Epithelial cell of proximal tubule (primary cell): Measurements from ENCODE around the gene GALNTL6. TPM values are rescaled to one million over a fixed set of nuclear protein-coding genes. Genes with fewer than 3 reads are reported as not detected.

ENCODE experiments used
- DNase-seq: peaks from one replicate; pipeline ENCODE4 v3.0.0-alpha.2; 2011; ENCODE audit warnings: low read depth
- H3K4me3 ChIP-seq: 2 replicates; pipeline ENCODE4 v1.5.1; 2011; ENCODE audit warnings: low read depth, mild to moderate bottlenecking, low read length
- total RNA-seq: library from RNA; depleted of rRNA; stranded (reverse); fragments of >200 nt; gene quantifications from 2 replicates; pipeline ENCODE4 v1.2.3, GENCODE V29; 2015
- TF ChIP-seq, protein P1 (sequence below): conservative IDR thresholded peaks from 2 replicates; pipeline ENCODE4 v1.5.1; 2012; ENCODE audit warnings: low read depth, mild to moderate bottlenecking, low read length

GALNTL6 gene
- total RNA-seq, 1 donor from 2014 or later, result not detected

DNA sequence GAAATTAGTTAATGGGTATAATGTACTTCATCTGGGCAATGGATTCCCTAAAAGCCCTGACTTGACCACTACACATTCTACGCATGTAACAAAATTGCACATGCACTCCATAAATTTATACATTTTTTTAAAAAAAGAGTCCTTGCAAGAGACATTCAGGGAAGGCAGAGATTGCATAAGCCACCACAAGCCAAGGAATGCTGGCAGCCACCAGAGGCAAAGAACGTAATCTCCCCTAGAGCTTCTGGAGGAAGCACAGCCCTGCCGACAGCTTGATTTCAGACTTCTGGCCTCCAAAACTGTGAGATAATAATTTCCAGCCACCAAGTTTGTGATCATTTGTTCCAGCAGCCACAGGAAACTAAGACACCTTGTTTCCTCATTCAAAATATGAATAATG, 1169.8 kb downstream of the GALNTL6 start:
- DNase-seq, result no peak
- TF ChIP-seq, protein P1, sequence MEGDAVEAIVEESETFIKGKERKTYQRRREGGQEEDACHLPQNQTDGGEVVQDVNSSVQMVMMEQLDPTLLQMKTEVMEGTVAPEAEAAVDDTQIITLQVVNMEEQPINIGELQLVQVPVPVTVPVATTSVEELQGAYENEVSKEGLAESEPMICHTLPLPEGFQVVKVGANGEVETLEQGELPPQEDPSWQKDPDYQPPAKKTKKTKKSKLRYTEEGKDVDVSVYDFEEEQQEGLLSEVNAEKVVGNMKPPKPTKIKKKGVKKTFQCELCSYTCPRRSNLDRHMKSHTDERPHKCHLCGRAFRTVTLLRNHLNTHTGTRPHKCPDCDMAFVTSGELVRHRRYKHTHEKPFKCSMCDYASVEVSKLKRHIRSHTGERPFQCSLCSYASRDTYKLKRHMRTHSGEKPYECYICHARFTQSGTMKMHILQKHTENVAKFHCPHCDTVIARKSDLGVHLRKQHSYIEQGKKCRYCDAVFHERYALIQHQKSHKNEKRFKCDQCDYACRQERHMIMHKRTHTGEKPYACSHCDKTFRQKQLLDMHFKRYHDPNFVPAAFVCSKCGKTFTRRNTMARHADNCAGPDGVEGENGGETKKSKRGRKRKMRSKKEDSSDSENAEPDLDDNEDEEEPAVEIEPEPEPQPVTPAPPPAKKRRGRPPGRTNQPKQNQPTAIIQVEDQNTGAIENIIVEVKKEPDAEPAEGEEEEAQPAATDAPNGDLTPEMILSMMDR, result no peak
- no peak overlapping the region for H3K4me3 ChIP-seq

- TF ChIP-seq, protein P1, result no peak
- no peak for DNase-seq
- no peak overlapping the region for H3K4me3 ChIP-seq
These were observed 1170.4 kb downstream of the GALNTL6 start for GRCh38 chr4:172983631-172984030.

- no peak for DNase-seq
- TF ChIP-seq, protein P1, result no peak
- H3K4me3 ChIP-seq, result no peak overlapping the region
These were observed 1172.3 kb downstream of the GALNTL6 start for GRCh38 chr4:172985552-172985951.

- H3K4me3 ChIP-seq, result no peak overlapping the region
- DNase-seq, result no peak
- TF ChIP-seq, protein P1, result no peak
These were observed 1172.9 kb downstream of the GALNTL6 start for GRCh38 chr4:172986114-172986513.

GRCh38 chr4:172989984-172990820, 1177.0 kb downstream of the GALNTL6 start:
- H3K4me3 ChIP-seq, result no peak overlapping the region
- DNase-seq, result no peak
- TF ChIP-seq, protein P1, result no peak

DNA sequence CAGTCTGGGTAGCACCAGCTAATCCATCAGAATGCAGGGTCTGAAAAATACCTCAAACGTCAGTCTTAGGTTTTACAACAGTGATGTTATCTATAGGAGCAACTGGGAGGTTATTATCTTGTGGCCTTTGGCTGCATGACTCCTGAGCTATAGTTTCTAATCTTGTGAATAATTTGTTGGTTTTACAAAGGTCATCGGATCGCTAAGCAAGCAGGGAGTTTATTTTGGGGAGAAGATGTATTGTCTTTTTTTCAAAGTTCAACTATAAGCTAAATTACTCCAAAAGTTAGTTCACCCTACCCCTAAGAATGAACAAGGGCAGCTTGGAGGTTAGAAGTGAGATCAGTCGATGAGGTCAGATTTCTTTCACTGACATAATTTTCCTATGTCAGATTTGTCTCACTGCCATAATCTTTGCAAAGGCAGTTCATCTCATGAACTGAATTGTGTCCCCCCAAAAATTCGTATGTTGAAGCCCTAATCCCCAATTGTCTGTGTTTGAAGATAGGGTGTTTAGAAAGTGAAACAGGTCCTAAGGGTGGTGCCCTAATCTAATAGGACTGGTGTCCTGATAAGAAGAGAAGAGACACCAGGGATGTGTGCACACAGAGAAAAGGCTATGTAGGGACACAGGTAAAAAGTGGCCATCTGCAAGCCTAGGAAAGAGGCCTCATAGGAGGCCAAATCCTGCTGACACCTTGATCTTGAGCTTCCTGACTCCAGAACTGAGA, 1179.6 kb downstream of the GALNTL6 start:
- TF ChIP-seq, protein P1, result no peak
- DNase-seq, result no peak
- no peak overlapping the region for H3K4me3 ChIP-seq
